HUDEP-2 (cell line): ENCODE results near the gene SPG7.
A peak's percentile ranks its signal among the peaks of the same experiment; 100 is the strongest.

ENCODE experiments used
- DNase-seq, 76 experiments: peaks; one replicate each; lab custom pipeline; 2025; ENCODE audit not compliant: unreplicated experiment in 76 of 76; lab: John Stamatoyannopoulos, UW

Gene SPG7

DNA sequence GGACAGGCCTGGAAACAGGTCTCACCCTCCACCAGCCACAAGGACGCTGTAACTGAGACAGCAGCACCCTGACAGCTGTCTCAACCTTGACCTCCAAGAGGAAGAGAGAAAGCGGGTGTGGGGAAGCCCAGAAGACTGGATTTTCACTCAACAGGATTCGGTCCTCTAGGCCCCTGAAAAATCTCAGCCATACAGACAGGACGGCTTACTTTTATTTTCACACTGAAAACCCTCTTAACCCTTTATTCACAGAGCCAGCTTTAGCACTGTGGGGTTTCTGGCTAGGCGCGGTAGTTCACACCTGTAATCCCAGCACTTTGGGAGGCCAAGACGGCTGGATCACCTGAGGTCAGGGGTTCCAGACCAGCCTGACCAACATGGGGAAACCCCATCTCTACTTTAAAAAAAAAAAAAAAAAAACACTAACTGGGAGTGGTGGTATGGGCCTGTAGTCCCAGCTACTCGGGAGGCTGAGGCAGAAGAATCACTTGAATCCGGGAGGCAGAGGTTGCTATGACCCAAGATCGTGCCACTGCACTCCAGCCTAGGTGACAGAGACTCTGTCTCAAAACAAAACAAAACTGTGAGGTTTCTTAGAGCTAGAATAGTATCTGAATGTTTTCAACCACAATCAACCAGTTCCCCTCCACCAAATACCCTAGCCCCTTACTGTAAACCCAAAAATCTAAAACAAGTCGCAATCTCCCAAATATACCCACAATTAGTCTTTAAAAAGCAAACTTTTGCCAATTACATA lies 23.1 kb upstream of the SPG7 start:
- DNase-seq, result no peak

DNA sequence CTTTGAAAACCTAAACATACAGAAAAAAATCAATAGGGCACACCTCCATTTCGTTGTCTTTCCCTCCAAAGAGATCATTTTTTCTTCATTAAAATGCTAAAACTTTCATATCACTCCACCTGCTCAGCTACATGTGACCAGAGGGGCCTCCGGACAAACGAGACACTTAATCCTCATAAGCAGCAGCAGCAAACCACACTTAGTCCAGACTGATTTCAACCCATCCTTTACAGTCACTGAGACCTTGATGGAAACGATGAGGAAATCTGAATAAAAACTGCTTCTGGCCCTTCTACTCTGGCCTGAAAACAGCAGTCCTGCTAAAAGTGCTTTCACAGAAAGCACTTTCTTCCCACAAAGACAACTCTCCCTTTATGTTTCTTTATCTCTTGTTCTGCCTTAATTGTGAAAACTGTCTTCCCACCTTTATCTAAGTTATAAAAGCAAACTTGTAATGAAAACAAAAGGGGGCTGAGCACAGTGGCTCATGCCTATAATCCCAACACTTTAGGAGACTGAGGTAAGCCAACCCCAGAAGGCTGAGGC lies 22.4 kb upstream of the SPG7 start:
- no peak for DNase-seq

DNA sequence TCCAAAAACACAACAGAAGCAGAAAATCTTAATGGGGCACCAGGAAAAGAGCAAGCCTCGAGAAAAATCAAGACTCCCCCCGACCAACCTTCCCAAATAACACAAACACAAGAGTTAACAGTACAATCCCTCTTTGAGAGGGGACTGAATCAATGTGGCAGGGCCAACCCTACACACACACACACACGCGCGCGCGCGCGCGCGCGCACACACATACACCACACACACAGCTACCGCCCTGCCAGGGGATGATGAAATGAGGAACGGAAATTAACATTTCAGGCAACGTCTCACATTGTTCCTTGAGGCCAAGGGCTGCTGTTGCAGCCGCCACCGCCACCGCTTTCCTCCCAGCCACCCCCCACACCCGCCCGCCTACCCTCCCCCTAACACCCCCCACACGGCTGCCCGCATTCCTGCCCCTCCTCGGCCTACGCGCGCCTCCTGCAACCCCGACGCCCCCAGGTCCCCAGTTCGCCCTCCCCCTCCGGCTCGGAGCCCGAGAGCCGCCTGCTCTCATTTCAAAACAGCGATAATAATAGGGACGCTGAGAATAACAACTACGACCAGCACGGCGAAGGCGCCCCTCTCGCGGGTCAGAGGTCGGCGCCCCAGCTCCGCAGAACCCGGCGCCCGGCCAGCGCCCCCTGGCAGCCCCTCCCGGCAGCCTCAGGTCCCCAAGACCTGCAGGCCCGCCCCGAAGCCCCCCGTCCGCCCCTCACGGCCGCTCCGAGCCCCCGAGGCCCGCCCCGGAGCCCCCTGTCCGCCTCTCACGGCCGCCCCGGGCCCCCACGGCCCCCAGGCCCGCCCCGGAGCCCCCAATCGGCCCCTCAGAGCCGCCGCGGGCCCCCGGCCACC lies 18.9 kb upstream of the SPG7 start:
- peak in 70 of 76 experiments; percentile 16 to 89 (median 69) for DNase-seq

DNA sequence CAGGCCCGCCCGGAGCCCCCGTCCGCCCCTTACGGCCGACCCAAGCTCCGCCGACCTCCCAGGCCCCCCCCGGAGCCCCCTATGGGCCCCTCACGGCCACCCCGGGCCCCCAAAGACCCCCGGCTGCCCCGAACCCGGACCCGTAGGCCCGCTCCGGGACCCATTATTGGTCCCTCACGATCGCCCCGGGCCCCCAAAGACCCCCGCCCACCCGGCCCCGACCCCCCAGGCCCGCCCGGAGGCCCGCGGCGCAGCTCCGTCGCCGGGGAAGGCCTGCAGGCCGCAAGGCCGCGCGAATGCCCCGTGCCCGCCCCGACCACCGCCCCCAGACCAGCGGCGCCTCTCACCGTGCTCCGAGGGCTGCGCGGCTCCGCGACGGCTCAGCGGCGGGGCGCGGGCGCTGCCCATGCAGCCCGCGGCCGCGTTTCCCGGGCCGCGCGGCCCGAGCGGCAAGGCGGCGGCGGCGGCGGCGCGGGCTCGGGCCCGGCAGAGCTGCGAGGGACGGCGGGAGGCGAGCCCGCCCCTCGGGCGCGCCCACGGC lies 18.2 kb upstream of the SPG7 start:
- peak in 1 of 76 experiments; percentile 43 for DNase-seq

DNA sequence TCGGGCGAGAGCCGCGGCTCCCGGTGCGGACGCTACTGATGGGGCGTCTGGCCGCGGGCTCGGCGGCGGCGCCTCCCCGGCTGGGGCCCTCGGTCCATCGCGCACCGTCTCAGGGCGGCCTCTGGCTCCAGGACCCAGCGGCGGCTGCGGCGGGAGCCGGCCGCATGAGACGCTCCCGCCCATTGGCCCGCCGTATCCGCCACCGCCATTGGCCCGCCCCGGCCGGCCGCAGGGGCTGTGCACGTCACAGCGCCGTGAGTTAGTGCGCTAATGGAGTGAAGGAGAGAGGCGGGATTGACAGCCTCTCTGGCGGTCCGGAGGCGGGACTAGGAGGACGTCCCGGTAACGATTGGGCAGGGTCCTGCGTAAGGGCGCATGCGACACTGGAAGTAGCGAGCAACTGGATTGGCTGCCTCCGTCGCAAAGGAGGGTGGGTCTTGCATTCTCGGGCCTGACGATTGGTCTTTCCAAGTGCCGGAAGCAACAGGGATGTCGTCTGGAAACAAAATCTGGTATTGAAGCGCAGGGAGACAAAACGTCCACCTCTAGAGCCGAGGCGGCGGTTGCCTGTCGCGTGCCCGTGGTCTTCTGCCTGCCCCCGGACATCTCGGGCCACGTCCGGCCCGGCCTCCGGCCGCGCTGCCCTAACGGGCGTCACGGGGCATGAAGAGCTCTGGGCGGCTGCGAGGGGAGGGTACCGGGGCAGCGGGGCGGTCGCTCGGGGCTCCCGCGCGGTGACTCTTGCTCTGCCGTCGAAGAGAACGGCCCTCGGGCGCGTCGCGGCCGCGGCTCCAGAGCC lies 17.6 kb upstream of the SPG7 start, which contains the start of gene ANKRD11:
Gene ANKRD11, minus strand, starts transcription at position 123 of the 799 bp plus-strand sequence. CDS start 173,542 bp downstream, outside the sequence.
- peak in 75 of 76 experiments; percentile 40 to 100 (median 98) for DNase-seq

DNA sequence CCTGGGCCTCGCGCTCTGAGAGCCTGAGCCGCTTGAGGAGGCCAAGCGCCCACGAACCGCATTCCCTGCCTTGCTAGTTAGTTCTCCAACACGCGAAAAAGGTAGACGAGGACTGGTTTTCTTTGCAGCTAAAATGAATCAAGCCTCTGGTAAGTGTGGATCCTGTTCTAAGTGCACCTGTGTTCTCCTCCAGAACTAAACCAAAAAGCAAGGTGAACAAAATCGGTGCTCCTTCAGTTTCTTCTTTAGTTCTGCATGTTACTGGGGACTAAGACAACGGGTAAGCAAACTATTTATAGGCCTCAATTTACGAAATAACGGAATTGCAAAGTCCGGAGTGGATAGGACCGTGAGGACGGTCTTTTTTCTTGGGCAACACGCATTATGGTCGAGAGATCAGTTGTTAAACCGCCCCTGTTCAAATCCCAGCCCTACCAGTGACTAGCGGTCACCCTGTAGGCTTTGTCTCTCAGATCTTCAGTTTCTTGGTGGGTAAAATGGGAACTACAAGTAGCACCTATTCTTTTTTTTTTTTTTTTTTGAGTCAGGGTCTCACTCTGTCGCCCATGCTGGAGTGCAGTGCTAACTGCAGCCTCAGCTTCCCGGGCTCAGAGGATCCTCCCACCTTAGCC lies 16.8 kb upstream of the SPG7 start:
- DNase-seq, result peak in 4 of 76 experiments; percentile 9 to 22 (median 14)

DNA sequence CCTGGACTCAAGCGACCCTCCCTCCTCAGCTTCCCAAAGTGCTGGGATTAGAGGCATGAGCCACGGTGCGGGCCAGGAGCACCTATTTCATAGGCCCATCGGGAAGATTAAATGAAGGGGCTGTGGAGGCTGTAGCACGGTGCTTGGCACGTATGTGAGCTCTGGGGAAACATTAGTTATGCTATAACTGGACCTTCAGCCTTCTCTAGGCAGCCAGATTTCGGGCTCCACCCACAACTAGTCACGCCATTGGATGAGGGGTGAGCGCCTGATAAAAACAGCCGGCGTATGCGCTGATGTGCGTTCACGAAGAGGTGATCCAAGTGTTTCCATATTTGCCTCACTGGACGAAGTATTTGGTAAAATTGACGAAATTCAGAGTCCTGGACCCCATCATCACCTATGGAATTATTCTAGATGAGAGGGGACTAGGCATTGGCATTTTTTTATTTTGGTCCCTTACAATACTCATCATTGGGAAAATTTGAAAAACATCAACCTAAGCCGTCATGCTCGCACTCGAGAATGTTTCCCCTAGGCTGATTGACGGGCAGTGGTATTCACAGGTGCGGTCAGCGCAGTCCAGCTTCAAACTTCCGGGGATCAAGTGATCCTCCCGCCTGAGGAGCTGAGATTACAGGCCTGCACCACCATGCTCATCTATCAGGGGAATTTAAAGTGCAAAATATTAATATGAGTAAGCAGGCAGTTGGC lies 16.1 kb upstream of the SPG7 start:
- no peak for DNase-seq

DNA sequence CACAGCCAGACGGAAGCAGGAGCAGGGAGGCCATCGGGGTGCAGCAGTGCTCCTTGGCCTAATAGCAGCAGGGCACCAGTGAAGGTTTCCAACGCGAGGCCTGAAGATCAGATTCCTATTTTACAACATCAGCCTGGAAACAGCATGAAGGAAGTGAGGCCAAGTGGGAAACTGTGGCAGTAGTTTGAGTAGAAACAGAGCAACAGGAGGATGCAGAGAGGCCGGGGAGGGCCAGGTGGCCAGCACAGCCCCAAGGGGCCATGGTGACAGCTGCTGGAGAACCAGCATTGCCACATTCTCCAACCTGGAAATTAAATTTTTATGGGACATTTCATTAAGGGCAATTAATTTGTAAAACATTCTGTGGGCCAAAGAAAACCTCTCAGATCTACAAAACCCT lies 14.4 kb upstream of the SPG7 start:
- DNase-seq, result no peak

DNA sequence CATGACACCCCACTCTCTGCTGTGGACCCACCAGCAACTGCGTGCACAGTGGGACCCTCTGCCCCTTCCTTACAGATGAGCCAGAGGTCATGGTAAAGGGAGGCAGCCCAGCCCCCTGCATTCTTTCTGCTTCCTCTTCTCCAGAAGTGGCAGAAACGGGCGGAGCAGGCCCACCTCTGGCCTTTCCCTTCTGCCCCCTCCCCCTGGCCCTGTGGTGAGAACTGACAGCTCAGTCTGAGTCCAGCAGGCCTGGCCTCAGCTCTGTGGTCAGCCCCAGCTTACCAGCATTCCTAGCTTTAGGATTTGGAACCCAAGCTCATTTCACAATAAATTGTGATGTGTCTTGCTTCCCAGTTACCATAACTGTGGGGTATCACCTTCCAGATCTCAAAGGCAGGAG lies 13.1 kb upstream of the SPG7 start:
- no peak for DNase-seq

DNA sequence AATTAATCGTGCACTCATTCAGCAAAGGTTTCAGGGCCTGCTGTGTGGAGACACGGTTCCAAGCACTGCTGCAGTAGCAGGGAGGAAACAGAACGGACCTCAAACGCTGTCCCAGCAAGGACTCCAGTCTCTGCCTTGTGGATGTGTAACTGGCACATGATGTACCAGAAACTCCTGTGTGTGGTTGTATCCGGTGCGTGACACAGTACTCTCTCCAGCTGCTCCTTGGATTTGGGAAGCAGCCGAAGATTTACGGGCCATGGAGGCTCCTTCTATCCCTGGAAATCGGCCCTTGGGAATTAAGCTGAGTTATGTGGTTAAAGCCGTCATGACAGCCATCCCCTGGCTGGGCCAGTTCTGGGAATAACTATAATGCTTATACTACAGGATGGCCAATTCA lies 9.4 kb upstream of the SPG7 start:
- DNase-seq, result no peak

DNA sequence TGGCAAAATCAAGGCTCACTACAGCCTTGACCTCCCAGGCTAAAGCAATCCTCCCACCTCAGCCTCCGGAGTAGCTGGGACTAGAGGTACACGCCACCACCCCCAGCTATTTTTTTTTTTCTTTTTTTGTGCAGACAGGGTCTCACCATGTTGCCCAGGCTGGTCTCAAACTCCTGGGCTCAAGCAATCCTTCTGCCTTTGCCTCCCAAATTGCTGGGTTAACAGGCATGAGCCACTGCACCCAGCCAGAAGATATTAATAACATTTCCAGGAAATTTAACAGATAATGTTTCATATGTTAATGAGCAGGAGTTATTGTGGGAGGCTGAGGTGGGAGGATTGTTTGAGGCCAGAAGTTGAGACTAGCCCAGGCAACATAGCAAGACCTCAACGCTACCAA lies 8.4 kb upstream of the SPG7 start:
- DNase-seq, result no peak

DNA sequence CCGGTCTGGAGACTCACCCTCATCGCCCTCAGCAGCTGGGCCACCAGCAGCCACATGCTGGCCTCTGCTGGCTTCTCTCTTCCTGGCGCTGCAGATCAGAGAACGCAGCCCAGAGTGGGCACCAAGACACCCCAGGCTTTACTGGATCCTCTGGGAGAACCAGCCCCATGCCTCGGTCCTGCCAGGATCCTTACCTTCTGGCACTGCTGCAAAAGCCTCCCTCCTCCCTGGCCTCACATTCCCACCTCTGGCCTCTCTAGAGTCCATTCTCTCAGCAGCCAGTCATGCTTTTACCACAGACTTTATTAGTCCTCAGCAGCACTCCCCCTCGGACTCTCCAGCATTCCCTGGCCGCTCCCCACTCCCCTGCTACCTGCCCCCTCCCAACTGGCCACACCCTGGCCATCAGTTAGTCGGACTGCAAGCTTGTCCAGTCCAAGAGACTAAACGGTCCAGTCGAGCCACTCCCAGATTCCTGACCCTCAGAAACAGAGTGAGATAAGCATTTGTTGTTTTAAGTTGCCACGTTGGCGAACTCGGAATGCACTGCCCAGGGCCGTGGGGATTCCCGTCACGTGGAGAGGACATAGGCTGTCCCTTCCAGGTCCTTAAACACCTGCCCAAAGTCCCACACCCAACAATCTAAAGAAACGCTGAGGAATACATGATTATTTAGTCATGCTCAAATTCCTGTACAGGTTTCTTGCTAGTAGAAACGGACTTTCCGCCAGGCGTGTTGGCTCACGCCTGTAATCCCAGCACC lies 5.9 kb upstream of the SPG7 start:
- DNase-seq, result no peak

DNA sequence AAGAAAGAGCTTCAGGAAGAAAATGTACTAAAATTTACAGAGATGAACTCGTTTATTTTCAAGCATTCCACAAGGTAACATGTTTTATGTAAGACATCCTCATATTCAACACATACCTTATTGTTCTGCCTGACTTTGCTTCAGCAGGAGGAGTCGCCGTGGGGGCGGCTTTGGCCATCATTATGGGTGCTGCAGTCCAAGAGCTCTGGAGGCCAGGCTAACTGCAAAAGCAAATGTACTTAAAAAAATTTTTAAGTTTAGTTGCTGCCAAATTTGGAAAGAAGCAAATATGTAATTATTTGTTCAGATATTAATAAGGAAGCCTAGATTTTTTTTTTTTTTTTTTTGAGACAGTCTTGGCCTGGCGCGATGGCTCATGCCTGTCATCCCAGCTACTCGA lies 4.1 kb upstream of the SPG7 start:
- DNase-seq, result no peak

DNA sequence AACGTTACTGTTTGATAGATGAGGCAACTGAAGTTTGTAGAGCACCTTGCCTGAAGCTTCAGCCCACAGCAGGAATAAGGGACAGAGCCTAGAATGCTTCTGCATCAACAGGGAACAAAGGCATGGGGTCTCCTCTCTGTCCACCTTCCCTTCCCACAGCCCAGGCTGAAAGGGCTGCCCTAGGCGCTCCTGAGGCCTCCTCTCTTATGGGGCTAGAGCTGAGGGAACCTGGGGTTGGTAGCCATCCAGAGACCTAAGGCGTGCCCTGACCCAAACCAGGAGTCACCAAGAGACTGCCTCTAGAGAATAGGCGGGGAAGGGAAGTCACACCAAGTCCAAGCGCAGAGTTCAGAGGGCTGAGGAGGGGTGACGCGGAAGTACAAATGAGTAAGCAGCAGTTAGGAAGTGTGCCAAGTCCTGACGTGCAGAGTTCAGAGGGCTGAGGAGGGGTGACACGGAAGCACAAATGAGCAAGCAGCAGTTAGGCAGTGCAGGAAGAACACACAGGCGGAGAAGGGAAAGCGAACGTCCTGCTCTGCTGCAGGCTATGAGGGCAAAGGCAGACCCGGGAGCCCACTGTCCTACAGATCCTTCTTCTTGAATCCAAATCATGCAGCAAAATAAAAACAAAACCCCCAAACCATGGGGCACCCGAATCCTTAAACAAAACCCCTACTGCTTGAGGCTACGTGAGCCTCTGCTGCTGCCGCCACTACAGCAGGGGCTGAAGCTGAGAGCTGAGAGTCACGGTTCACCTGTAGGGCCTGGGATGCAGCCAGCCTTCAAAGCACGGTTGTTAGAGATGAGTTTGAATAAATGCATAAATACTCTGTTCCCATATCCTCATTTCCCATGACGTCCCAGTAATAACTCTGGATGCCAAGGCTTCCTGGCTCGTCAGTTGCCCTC lies 2.7 kb upstream of the SPG7 start:
- DNase-seq, result peak in 75 of 76 experiments; percentile 35 to 95 (median 88)

DNA sequence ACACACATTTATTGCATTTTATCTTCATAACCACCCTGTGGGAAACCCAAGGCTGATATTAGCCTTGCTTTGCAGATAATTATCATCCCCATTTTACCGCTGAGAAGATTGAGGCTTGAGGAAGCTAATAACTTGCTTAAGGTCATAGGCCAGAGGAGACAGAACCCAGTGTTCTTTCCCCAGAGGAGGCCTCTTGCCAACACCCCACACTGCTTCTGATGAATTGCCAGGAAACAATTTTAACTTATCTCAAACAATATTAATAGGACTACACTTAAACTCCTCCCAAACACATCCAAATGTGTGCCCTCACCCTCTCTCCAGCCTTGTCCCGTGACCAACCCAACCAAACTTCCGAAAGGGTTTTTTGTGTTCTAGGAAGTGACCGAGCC lies 2.1 kb upstream of the SPG7 start:
- peak in 1 of 76 experiments; percentile 21 for DNase-seq

DNA sequence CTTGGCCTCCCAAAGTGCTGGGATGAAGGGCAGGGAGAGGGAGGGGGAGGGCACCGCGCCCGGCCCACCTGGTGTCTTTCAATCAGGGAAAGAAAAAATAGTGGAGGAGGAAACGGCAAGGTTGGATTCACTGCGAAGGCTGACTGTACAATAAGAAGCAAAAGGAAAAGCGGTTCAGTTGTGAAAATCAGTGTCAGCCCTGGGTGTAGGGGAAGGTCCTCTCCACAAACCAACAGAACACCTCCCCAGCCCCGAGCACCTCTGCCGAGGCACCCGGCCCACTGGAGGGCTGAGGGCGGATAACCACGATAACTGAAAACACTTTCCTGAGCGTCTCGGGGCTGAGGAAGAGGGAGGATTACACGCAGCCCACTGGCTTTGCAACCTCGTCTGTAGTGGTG lies 1.4 kb upstream of the SPG7 start:
- peak in 4 of 76 experiments; percentile 5 to 28 (median 12) for DNase-seq

DNA sequence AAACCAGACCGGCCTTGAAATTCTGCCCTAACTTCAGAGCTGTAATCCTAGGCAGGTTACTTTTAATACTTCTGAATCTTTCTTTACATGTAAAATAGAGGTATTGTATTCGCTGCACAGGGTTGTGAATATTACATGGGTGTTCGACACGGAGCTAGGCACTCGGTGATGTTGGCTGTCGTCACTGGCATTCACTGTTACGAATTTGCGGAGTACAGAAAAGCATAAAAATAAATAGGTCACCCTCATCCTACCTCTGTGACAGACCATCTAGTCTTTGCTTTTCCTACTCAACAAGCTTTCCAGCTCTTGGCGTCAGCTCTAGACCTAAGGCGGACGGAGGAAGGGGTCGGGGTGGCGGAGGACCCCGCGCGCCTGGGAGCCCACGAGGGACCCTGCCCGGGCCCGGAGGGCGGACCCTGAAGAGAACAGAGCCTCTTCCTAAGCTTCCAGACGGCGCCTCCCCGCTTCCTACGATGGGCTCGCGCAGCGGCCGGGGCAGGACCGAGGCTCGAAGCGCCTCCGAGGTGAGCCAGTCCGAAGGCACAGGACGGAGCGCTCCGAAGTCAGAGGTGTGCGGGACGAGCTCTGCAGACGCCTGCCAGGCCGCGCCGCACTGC lies 879 bp upstream of the SPG7 start:
- peak in 5 of 76 experiments; percentile 38 to 49 (median 47) for DNase-seq
